Right renal pelvis (tissue), 4 donors: ENCODE data around the gene TMEM54. TPM values are rescaled to one million over a fixed set of nuclear protein-coding genes. Genes with fewer than 3 reads are reported as not detected.

Experiments used
- DNase-seq, 4 donors: peaks; one replicate each; pipeline ENCODE4 v3.0.0-alpha.2; 2013; ENCODE audit warnings: low read depth in 4 of 4, low spot score in 3 of 4, missing footprints in 1 of 4
- polyA plus RNA-seq, 4 donors: library from polyadenylated mRNA; unstranded; fragments of 120-200 nt; gene quantifications; one replicate each; pipeline ENCODE4 v1.2.1, GENCODE V29; 2013; ENCODE audit not compliant: insufficient read length in 4 of 4

TMEM54 gene, protein sequence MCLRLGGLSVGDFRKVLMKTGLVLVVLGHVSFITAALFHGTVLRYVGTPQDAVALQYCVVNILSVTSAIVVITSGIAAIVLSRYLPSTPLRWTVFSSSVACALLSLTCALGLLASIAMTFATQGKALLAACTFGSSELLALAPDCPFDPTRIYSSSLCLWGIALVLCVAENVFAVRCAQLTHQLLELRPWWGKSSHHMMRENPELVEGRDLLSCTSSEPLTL
- polyA plus RNA-seq = 10 to 100 TPM in 2 of 4 donors, 1 to 10 TPM in 2; 7.5 to 11.6 (median 9.1) TPM

DNA sequence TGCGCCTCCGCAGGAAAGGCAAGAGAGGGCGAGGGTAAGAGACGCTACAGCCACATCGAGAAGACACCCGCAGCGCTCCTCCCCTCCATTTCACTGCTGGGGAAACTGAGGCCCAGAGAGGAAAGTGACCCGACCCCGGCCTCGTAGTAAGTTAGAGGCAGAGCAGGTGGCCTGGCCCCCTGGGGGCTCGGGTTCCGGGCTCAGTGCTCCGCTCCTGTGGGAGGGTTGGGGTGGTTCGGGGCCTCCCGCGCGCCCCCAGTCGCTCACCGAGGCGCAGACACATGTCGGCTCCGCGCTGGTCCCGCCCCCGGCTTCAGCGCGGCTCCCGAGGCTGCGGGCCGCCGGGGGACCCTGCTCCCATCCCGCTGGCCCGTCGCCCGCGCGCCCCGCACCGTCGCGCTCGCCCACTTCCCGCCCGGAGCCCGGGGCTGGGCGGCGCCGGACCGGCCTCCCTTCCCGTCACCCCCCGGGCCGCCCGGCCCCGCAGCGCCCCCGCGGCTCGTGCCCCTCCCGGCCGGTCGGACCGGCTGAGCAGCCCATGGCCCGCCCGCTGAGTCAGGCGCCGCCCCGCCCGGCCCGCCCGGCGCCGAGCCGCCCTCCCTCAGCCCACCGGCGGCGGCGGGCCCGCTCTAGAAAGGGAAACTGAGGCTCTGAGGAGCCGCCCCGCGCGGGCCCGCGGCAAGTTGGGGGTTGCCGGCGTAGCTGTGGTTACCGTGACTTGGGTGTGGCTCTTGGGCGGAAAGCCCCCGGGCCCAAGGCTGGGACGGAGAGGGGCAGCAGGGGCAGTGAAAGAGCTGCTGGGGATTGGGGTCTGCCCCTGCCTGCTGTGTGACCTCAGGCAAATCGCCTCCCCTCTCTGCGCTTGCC is at the start of gene TMEM54:
TSS of gene TMEM54 (minus strand) at position 434 of the 867 bp plus-strand sequence. CDS start at position 283, 151 bp downstream.
- no peak for DNase-seq

DNA sequence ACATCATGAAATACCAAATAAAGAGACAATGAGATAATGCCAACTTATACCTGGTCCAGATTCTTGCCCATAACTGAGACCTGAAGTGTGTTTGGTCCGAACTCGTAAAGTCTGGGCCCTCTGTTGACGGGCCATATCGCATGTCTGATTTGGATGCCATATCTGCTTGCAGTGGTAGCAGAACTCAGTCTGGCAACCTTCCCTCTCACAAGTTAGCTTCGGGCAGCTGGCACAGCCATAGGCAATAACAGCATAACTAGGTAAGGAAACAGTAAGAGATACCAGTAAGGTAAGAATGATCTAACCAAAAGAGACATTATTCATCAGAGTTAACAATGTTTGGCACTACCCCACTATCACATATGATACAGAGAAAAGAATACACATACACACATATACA is 48.3 kb upstream of the TMEM54 start:
- DNase-seq = no peak

DNA sequence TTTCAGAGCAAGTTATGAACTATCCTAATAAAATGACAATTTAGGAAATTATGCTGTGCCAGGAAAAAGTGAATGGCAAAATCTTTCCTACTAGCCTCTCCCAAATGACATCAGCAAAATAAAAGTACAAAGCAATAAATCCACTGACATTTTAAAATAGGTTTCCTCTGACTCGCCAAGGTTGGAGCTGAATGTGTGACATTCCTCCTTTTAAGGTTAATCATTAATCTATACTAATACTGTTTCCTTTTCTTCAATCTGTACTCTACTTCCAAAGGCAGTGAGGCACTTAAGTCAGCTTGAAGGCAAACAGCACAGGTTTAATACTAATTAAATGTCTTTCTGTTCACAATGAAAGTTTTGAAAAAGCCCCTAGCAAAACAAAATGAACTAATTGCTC is 47.7 kb upstream of the TMEM54 start:
- DNase-seq = no peak

DNA sequence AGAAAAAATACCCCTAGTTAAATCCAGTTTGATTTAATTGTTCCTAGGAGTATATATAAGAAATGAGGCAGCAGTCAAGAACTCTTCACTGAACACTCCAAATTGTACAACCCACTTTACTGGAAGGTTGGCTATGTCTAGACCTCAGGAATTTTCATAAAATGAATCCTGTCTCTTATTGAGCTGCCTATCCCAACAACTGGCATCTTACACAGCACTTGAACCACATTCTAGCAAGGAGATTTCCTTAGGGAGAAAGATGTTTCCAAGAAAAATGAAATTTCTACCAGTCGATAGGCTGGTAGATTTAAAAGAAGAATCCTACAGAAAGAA is 47.2 kb upstream of the TMEM54 start:
- DNase-seq = no peak

DNA sequence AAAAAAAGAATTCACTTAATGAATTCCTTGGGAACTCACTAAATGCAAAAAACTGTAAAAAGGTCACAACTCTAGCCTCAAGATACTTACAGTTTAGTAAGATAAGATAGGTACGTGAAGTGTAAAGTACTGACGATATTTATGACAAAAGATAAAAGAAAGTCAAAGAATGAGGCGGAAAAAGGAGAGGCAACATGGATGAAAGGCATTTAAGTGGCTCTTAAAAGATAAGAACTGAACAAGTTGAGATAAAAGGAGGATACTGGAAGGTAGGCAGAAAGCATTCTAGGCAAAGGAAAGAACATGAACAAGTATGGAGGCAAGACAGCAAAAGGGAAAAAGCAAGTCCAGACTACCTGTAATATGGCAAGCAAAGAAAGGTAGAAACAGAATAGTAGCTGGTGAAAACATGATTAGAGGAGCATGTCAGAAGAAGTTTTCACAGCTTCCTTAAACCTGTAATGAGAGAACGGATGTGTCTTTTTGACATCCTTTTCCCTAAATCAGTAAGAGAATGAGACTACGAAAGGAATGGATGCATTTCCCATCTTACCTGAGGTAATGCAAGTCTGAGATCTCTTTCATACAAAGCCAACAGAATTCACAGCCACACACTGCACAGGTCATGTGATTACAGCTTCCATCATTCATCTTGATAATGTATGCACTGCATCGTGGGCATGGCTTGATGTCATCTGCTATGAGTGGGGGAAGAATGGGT is 46.6 kb upstream of the TMEM54 start:
- DNase-seq = no peak

DNA sequence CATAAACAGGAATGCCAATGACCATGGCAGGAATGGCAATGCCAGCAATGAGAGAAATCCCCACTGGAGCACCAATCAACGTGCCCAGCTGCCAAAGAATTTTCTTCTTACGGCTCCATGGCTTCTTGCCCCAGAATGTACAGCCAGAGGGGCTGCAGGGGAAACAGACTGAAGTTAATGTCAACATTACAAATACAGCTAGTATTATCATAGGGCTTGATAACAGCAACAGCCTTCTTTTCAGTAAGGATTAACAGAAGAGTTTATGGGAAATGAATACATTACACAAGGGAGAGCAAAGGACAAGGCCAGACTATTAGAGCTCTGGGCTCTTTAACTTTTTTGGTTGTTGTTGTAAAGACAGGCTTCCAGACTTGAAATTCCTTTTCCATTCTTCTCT is 45.2 kb upstream of the TMEM54 start:
- no peak for DNase-seq

DNA sequence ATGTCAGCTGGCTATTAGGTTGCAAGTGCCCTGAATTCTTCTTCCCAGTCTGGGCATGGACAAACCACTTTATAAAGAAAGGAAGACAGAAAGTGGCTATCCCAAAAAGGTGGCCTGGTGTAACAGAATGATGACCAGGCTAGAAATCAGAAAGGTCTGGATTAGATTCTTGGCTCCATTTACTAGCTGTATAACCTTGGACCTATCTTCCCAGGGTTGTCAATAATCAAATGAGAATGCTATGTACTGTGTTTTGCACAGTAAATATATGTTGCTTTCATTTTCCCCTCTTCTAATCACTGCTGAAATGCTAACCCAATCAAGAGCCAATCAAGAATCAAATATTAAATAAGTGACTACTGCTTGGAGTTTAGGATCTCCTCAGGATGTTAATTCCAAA is 43.0 kb upstream of the TMEM54 start:
- no peak for DNase-seq

DNA sequence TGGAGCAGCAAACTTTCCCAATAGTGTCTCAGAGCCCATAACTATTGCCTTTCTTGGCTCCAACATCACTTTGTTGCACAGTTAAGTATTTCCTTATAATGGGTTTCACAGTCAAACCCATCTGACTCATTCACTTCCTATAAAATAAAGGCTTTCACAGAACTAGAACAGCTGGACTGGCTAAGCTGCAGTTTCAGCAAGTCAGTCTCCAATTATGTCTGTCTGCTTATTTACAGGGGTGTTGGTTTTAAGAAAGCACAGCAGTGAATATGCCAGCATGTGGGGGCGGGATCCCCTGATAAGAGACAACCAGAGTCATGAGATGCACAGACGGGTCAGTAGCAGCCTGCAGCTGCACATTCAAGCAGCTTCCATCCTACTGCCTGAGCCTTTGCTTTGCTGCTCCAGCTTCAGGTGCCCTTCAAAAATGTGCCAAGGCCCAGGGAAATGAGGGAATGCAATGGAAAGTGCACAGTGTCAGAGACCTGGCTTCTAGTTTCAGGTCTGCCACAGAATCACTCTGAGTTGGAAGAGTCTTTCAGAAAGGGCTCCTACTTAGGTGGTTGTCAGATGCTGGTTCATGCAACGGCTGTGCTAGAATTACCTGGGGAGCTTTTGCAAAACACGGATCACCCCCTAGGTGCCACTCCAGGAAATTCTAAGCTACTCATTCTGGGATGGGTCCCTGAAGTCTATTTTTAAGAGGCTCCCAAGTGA is 38.6 kb upstream of the TMEM54 start:
- DNase-seq = no peak

DNA sequence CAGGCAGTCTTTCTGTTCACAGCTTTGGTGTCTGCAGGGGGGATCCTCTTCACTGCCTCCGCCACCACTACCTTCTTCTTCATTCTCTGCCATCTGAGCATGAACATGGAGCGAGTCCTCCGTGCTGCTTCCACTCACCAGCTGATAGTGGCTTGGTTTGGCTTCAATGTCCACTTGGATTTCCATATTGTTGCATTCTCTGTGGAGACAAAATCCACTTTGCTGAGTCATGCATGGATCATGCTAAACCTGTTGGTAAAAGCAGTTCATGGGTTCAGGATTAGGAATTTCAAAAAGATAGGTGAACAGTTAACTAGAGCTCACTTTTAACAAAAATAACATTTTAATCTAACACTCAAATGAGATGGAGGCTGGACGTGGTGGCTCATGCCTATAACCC is 35.9 kb upstream of the TMEM54 start:
- DNase-seq = no peak

DNA sequence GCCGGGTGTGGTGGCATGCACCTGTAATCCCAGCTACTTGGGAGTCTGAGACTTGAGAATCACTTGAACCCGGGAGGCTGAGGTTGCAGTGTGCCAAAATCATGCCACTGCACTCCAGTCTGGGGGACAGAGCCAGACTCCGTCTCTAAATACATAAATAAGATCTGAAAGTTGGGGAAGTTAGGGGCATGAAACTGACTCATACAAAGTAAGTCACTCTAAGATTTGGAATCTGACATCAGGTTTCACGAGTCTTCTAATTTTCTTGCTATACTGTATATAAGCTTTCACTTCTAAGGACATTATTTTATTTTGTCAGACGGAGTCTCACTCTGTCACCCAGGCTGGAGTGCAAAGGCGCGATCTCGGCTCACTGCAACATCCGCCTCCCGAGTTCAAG is 33.3 kb upstream of the TMEM54 start:
- DNase-seq = no peak

DNA sequence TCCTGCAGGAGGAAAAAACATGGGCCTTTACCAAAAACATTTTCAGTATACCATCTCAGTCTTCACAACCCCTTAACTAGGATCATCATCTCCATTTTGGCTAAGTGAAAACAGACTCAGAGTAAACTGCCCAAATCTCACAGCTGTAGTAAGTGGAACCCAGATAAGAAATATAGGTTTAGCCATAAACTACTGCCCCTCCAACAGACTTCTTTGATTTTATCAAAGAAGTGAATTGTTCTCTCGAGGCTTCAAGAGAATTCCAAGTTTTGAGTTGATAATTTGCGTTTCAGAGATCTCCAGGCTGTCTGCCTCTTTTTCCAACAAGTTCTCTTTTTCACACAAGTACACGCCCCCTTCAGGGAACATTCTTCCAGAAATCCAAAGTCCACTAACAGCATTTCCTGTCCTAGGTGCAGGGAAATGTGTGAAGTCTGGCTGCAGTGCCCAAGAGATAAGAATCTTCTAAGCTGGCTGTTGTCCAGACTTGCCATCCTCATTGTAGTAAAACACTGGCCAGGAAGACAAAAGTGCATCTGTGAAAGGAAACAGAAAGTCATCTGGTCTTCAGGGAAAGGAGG is 32.6 kb upstream of the TMEM54 start:
- peak in 1 of 4 donors; percentile 49 for DNase-seq

DNA sequence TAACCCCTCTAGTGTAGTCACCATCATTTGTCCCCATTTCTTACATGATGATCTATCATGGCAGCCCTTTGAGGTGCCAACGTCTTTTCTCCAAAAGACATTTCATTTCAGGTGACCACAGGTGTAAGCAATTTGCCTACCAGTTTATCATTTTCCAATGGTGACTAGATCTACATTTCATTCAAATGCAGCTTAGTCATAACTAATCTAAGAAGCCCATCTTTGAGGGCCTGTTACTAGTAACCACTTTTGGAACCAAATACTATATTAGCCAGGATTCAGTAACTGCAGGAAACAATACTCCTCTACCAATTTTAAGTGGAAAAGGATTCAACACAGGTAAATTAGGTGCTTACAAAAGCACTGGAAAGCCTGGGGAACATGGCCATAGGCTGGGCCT is 30.6 kb upstream of the TMEM54 start:
- no peak for DNase-seq

DNA sequence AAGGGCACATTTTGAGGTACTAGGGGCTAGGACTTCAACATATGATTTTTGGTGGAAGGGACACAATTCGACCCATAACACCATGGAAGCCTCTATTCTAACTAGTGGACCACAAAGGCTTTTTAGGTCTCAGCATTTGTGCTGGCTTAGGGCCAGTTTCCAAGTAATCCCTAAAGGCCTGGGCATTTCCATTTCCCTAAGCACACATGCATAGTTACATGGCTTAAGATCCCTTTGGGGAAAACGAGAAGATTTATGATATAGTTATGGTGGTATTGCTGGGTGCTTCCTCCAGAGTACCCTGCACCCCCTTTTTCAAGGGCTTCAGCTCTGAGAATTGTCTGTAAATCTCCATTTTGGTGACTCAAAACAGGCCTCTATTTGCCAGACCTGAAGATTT is 28.2 kb upstream of the TMEM54 start:
- no peak for DNase-seq

DNA sequence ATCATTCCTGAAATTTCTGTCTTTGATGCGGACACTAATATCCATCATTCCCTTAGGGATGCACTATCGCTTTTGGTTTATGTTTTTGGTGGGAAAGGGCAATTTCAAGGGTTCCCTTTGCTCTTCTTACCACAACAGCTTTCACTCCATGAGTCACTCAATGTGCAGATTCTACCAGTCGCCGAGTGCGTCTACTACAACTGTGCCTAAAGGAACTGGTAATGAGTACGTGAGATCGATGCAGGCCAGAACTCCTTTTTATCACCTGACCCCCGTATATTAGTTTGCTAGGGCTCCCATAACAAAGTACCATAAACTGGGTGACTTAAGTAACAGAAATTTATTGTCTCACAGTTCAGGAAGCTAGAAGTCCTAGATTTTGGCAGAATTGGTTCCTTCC is 27.5 kb upstream of the TMEM54 start:
- DNase-seq = no peak

DNA sequence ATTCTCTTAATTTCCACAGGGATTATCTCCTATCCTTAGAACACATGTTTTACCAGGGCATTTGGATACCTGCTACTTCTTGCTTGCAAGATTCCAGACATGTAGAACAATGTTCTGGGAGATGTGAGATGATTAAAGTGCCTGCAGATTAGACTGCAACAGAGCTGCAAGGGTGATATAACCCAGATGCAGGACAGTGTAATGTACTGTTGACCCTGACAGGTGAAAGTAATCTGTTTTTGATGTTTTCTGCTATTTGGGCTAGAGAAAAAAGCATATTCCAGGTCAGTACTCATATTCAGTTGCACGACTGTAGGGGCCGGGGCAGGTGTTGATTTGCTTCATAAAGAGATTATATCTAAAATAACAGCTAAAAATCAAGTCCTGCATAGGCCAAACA is 27.1 kb upstream of the TMEM54 start:
- no peak for DNase-seq

DNA sequence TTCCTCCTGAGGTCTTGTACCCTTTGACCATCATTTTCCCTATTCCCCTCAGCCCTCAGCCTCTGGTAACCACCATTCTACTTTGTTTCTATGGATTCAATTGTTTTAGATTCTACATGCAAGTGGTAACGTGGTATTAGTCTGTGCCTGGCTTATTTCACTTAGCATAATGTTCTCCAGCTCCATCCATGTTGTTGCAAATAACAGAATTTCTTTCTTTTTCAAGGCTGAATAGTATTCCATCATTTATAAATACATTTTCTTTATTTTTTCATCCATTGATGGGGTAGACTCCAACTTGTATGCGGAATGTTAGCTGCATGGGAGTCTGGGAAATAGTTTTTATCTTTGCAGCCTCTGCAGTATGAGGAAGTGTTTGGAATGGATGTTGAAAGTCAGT is 26.3 kb upstream of the TMEM54 start:
- no peak for DNase-seq

DNA sequence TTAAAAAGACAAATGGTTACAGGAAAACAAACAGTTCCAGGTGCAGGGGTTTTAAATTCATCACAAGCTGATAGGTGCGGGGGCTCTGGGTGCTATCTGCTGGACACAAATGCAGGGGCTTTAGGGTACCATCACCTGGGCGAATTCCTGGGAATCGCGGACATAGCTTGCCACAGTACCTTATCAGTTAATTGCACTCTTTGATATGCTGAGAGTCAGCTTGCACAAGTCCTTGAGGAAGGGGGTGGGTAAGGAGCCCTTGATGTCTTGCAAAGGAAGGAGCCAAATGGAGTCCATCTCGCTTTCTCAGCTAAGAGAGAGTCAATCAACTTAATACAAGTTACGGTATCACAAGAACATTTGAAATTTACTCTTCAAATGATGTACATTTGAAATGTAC is 25.4 kb upstream of the TMEM54 start:
- DNase-seq = no peak

DNA sequence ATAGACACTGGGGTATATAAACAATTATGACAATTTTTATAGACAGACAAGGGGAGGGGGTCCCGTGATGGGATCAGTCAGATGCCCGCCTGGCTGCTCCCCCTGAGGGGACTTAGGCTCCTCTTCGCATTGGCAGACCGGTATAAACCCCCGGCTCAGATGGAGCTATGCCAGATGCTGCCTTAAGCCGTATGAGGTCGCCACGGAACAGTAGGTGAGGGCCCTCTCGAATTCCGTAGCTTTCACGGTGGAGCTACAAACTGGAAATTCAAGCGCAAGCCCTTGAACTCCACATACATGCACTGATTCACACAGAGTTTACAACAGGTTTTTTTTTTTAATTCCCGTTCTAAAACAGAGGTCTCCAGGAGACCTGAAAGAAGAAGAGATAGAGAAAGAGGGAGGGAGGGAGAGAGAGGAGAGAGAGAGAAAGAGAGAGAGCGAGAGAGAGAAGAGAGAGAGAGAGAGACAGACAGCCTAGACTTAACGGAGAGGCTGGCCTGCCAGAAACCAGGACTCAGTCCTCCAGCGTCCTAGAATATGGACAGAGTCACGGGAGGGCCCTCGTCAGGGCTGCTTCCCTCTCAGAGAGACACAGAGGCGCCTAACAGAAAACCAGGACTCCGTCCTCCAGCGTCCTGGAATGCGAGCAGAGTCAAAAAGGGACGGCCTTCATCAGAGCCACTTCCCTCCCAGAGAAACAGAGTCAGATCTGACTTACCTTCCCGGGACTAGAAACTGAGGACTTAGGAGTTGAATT is 24.4 kb upstream of the TMEM54 start:
- DNase-seq = peak in 2 of 4 donors; percentile 49 to 56

DNA sequence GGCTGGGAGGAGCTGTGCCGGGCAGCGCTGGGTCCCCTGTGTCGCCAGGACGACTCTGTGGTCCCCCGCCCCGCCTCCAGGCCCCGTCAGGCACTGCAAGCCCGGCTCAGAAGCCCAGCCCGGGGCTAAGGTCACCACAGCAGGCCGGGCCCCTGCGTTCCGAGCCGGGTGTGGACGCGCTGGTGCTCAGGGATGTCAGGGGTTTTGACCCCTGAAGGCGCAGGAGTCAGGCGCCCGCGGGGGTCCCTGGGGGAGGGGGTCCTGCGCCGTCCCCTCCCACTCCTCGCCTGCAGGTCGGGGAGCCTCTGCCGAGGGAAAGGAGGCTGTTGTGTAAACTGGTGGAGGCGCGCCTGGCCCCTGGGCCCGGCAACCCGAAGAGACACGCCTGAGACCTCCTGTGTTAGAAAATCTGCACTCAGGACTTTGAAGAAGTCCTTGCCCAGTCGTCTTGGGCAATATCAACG is 23.7 kb upstream of the TMEM54 start:
- no peak for DNase-seq

DNA sequence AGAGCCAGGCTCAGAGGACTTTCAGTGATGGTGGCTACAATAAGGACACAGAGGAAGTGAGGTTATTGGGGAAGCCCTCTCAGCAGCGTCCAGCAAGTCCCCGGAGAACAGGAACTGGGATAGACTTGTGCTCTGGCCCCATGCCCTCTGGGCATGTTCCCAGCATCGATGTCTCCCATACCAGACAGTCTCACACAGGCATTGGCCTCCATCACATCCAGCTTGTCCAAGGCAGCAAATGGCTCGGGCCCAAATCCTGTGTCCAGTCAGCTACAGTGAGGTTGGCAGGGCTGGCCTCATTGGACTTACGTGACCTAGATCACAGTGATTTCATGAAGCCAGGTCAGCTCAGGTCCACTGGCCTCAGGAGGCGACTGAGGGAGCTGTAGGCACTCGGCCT is 19.6 kb upstream of the TMEM54 start:
- no peak for DNase-seq
